ENCODE data around the gene GCNA.
"Not testable (repeated sequence)": the region's sequence is repeated elsewhere in the genome, so short reads cannot be mapped to it uniquely, and the experiment has no call there.

GCNA gene

DNA sequence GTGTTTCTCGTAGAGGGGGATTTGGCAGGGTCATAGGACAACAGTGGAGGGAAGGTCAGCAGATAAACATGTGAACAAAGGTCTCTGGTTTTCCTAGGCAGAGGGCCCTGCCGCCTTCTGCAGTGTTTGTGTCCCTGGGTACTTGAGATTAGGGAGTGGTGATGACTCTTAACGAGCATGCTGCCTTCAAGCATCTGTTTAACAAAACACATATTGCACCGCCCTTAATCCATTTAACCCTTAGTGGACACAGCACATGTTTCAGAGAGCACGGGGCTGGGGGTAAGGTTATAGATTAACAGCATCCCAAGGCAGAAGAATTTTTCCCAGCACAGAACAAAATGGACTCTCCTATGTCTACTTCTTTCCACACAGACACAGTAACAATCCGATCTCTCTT, 66.2 kb downstream of the GCNA start:
- DNase-seq: not testable (repeated sequence)

- no peak for DNase-seq
Observed at GRCh38 chrX:71650333-71650969, 72.2 kb downstream of the GCNA start.

DNA sequence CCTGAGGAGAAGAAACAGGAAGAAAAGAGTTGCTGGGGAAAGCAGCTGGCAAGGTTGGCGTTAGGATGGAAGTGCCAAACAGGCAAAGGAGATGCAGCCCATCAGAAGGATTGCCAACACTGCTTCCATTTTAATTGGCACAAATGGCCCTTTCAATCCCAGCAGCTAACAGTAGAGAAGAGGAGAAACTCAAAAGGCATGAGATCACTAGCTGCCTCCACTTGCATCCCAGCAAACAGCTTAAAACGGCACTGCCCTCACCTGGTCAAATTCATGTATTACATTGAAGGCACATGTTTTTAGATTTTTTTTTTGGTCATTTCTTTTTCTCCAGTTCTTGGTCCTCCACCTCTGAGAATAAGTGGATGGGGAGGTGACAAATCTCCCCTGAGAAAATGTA, 74.2 kb downstream of the GCNA start:
- peak in 4 of 14 donors; percentile 2 to 19 (median 14) for DNase-seq

DNA sequence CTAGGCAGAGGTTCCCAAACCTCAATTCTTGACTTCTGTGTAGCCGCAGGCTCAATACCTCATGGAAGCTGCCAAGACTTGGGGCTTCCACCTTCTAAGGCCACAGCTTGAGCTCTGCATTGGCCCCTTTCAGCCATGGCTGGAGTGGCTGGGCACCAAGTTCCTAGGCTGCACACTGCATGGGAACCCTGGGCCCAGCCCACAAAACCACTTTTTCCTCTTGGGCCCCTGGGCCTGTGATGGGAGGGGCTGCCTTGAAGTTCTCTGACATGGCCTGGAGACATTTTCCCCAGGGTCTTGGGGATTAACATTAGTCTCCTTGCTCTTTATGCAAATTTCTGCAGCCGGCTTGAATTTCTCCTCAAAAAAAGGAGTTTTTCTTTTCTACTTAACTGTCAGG, 75.1 kb downstream of the GCNA start:
- no peak for DNase-seq

DNA sequence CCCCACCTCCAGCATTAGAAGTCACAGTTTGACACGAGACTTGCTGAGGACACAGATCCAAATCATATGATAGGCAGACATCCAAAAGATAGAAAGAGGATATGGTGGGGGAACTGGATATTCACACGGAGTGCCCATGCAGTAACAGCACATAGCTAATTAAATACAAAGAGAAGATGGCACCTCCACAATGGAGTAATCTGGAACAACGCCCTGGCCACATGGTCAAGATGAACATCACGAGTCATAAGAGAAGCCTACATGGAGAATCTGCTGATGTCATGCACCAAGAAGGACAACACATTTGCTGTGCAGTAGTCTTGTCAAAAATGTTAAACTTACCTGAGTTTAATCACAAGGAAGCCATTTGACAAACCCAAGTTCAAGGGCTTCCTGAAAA, 79.0 kb downstream of the GCNA start:
- DNase-seq: no peak

DNA sequence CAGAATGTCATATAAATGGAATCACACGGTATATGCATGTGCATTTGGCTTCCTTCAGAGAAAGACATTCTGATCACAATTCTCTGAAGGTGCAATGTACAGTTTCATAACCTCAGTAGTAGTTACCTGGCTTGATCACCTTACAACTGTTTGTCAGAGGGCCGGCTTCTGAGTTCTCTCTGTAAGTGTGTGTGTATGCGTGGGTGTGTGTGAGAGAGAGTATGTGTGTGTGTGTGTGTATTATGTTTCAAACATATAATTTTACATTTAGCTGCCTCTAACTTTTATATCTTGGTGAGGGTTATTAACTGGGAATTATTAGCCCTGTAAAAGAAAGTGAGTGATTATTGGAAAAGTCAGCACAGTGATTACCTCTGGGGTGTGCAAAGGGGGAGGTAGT, 81.1 kb downstream of the GCNA start:
- DNase-seq: no peak

DNA sequence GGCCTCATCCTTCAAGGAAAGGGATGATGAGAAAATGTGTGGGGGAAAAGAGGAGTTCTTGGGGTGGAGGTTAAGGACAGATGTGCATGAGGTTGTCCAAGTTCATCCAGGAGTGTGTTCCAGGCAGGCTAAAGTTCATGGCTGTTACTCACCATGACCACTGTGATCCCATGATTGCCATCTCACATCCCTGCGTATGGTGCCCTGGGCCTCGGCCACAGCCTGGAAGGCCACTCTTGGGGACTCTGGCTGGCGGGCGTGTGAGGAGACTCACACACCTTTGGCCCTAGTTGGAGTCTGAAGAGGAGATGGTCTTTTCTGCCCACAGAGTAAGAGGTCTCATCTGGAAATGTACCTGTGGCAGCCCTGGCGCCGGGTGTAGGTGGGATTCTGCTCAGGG, 81.7 kb downstream of the GCNA start:
- DNase-seq: no peak

- DNase-seq: no peak
Observed at GRCh38 chrX:71660562-71661416, 82.6 kb downstream of the GCNA start.

- no peak for DNase-seq
Observed at GRCh38 chrX:71661919-71662318, 83.7 kb downstream of the GCNA start.

- not testable (repeated sequence) for DNase-seq
Observed at GRCh38 chrX:71662654-71663053, 84.4 kb downstream of the GCNA start.

Data from C1 segment of cervical spinal cord (tissue), 14 donors.